ENCODE results near the gene PLVAP.

The PLVAP gene

GRCh38 chr19:17332677-17333581 lies 44.2 kb downstream of the PLVAP start:
- DNase-seq = peak; percentile 28

GRCh38 chr19:17332360-17332676 lies 44.8 kb downstream of the PLVAP start:
- DNase-seq = no peak

- DNase-seq = no peak
These were observed 46.0 kb downstream of the PLVAP start for GRCh38 chr19:17331045-17331558.

- no peak for DNase-seq
These were observed 46.7 kb downstream of the PLVAP start for GRCh38 chr19:17330262-17331044.

GRCh38 chr19:17329366-17330261 lies 47.5 kb downstream of the PLVAP start:
- no peak for DNase-seq

GRCh38 chr19:17328517-17329365 lies 48.4 kb downstream of the PLVAP start:
- no peak for DNase-seq

GRCh38 chr19:17327654-17328516 lies 49.3 kb downstream of the PLVAP start:
- DNase-seq = no peak

GRCh38 chr19:17327068-17327653 lies 50.0 kb downstream of the PLVAP start:
- no peak for DNase-seq

GRCh38 chr19:17326595-17326966 lies 50.6 kb downstream of the PLVAP start:
- DNase-seq = no peak

- DNase-seq = no peak
These were observed 51.1 kb downstream of the PLVAP start for GRCh38 chr19:17325881-17326594.

- no peak for DNase-seq
These were observed 52.0 kb downstream of the PLVAP start for GRCh38 chr19:17325133-17325532.

GRCh38 chr19:17324357-17325114 lies 52.6 kb downstream of the PLVAP start:
- no peak for DNase-seq

- DNase-seq = no peak
These were observed 53.2 kb downstream of the PLVAP start for GRCh38 chr19:17323964-17324332.

GRCh38 chr19:17323300-17323963 lies 53.7 kb downstream of the PLVAP start:
- no peak for DNase-seq

GRCh38 chr19:17322854-17323253 lies 54.3 kb downstream of the PLVAP start:
- no peak for DNase-seq

- no peak for DNase-seq
These were observed 55.3 kb downstream of the PLVAP start for GRCh38 chr19:17321655-17322489.

- DNase-seq = no peak
These were observed 56.7 kb downstream of the PLVAP start for GRCh38 chr19:17320435-17320834.

All from NK-92 treated with Interleukin-12 subunit alpha and Interleukin-12 subunit beta, amount 100 ng/mL, for 24 hours (cell line).